CD4-positive, alpha-beta T cell treated with Interleukin-15 for 4 hours (primary cell): ENCODE results near the gene TRPV5.
"Not testable (repeated sequence)": the region's sequence is repeated elsewhere in the genome, so short reads cannot be mapped to it uniquely, and the experiment has no call there.

ENCODE experiments used
- DNase-seq: peaks from one replicate; pipeline ENCODE4 v3.0.0-alpha.2; 2020; ENCODE audit warnings: low spot score

The TRPV5 gene

GRCh38 chr7:142933624-142934023 lies at the start of gene TRPV5:
Gene TRPV5 (minus strand): TSS chr7:142933746. CDS start chr7:142933459, 287 bp downstream.
- DNase-seq: no peak

- not testable (repeated sequence) for DNase-seq
Measured at GRCh38 chr7:142978402-142978801, 44.9 kb upstream of the TRPV5 start.

GRCh38 chr7:142974626-142975025 lies 41.1 kb upstream of the TRPV5 start:
- no peak for DNase-seq

- no peak for DNase-seq
Measured at GRCh38 chr7:142969183-142969582, 35.6 kb upstream of the TRPV5 start.

GRCh38 chr7:142968229-142968628 lies 34.7 kb upstream of the TRPV5 start:
- DNase-seq: no peak

GRCh38 chr7:142964502-142965246 lies 31.1 kb upstream of the TRPV5 start:
- no peak for DNase-seq

GRCh38 chr7:142963993-142964392 lies 30.4 kb upstream of the TRPV5 start:
- no peak for DNase-seq

GRCh38 chr7:142962991-142963390 lies 29.4 kb upstream of the TRPV5 start:
- no peak for DNase-seq

GRCh38 chr7:142961973-142962926 lies 28.7 kb upstream of the TRPV5 start, which contains the start of gene KEL:
Gene KEL (minus strand): TSS chr7:142962363. CDS start chr7:142962206, 157 bp downstream.
- DNase-seq: no peak

GRCh38 chr7:142961595-142961972 lies 28.0 kb upstream of the TRPV5 start:
- DNase-seq: no peak

- DNase-seq: no peak
Measured at GRCh38 chr7:142960955-142961512, 27.5 kb upstream of the TRPV5 start.

- DNase-seq: no peak
Measured at GRCh38 chr7:142959202-142959601, 25.7 kb upstream of the TRPV5 start.

GRCh38 chr7:142957723-142958122 lies 24.2 kb upstream of the TRPV5 start:
- no peak for DNase-seq

- no peak for DNase-seq
Measured at GRCh38 chr7:142956951-142957623, 23.5 kb upstream of the TRPV5 start.

- DNase-seq: no peak
Measured at GRCh38 chr7:142954680-142955268, 21.2 kb upstream of the TRPV5 start.

- DNase-seq: no peak
Measured at GRCh38 chr7:142950235-142950634, 16.7 kb upstream of the TRPV5 start.

GRCh38 chr7:142948603-142949002 lies 15.1 kb upstream of the TRPV5 start:
- DNase-seq: no peak

GRCh38 chr7:142945001-142945400 lies 11.5 kb upstream of the TRPV5 start:
- DNase-seq: no peak

- DNase-seq: no peak
Measured at GRCh38 chr7:142943706-142944268, 10.2 kb upstream of the TRPV5 start.

- DNase-seq: no peak
Measured at GRCh38 chr7:142942746-142943145, 9.2 kb upstream of the TRPV5 start.

- DNase-seq: no peak
Measured at GRCh38 chr7:142941541-142941940, 8.0 kb upstream of the TRPV5 start.
